Prostate gland (tissue), 2 donors: Measurements from ENCODE around the gene AP1G2.

Experiments used
- POLR2A ChIP-seq: fragments of 450-650 bp; IDR thresholded peaks from one replicate; pipeline ENCODE4 v1.6.1; 2016; ENCODE audit warnings: antibody characterized with exemption, mild to moderate bottlenecking
- TF ChIP-seq, protein P1 (sequence below), 4 experiments: fragments of 200-600 bp in 2 of 4; fragments of 450-650 bp in 2 of 4; sonication (generic) in 2 of 4; IDR thresholded peaks; 1 replicate in 3 of 4; 2 replicates in 1 of 4; pipeline ENCODE4 v1.5.1; 2016 to 2019; ENCODE audit warnings: antibody characterized with exemption in 4 of 4, mild to moderate bottlenecking in 2 of 4, moderate library complexity in 2 of 4

DNA sequence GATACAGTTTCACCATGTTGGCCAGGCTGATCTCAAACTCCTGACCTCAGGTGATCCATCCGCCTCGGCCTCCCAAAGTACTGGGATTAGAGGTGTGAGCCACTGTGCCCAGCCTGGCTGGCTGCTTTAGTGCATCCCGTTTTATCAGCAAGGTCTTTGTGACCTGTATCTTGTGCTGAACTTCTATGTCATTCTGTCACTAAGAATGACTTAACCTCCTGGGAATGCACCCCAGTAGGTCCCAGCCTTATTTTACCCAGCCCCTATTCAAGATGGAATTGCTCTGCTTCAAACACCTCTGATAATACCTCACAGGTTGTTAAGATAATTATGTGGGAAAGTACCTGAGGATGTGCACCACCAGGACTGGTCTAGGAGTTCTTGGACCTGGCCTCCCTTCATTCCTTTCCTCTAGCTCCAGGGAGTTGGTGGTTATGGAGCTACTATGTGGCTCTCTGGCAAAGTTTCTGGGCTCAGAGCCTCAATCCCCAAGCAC is 37.1 kb upstream of the AP1G2 start:
- TF ChIP-seq, protein P1, sequence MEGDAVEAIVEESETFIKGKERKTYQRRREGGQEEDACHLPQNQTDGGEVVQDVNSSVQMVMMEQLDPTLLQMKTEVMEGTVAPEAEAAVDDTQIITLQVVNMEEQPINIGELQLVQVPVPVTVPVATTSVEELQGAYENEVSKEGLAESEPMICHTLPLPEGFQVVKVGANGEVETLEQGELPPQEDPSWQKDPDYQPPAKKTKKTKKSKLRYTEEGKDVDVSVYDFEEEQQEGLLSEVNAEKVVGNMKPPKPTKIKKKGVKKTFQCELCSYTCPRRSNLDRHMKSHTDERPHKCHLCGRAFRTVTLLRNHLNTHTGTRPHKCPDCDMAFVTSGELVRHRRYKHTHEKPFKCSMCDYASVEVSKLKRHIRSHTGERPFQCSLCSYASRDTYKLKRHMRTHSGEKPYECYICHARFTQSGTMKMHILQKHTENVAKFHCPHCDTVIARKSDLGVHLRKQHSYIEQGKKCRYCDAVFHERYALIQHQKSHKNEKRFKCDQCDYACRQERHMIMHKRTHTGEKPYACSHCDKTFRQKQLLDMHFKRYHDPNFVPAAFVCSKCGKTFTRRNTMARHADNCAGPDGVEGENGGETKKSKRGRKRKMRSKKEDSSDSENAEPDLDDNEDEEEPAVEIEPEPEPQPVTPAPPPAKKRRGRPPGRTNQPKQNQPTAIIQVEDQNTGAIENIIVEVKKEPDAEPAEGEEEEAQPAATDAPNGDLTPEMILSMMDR (IDR thresholded peaks at IDR 0.05), result no peak
- no peak for TF ChIP-seq POLR2A
